GM21723 (cell line): ENCODE data around the gene AAK1.
"Not testable (repeated sequence)": the region's sequence is repeated elsewhere in the genome, so short reads cannot be mapped to it uniquely, and the experiment has no call there.

Experiments
- ATAC-seq: cut with Tn5 transposase; IDR thresholded peaks from one replicate; pipeline ENCODE4 v1.9.1; 2021; ENCODE audit warnings: mild to moderate bottlenecking, moderate library complexity; ENCODE audit not compliant: unreplicated experiment

Gene AAK1

DNA sequence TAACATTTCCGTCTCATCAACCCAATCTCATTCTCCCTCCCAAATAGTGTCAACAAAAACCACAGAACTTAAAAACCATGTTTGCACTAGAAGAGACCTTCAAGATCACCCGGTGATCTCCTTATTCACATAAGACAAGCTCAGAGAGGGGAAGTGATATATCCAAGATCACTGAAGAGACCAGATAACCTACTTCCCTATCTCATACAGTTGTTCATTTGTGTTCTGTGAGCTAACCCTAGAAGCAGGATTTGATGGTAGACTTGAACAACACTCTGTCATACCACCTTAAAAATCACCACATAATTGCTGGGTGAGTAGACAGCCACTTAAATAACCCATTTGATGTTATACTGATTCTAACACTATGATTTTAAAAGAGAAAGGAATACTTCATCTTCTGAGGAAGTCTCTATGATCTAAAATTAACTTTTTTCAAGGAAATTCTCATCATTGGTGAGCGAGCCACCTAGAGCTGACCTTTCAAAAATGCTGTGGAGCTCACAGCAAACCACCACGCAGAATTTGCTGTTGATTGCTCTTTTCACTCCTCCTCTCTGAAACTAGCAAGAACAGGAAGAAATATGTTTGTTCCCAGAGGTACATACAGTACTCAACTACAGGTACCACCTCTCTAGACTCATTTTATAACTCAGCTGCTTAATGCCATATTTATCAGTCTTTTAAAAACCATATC, 15.1 kb downstream of the AAK1 start:
- ATAC-seq: no peak

- ATAC-seq: no peak
Observed at GRCh38 chr2:69625078-69625795, 18.3 kb downstream of the AAK1 start.

DNA sequence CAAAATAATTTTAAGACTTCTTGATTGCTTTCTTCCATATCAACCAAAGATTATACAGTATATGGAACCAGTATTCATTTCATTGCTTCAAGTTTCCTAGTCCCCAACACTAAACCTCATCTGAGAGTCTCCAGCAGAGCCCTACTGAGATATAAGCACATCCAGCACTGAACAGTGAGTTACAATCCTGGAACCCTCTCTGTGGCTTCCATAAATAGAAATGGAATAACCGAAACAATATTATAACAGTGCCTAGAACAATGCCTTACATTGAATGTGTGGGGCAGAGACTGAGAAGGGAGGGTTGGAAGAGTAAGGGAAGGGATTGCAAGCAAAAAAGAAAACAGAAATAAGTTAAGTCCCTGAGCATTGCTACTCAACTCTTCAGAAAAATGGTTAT, 18.9 kb downstream of the AAK1 start:
- no peak for ATAC-seq

DNA sequence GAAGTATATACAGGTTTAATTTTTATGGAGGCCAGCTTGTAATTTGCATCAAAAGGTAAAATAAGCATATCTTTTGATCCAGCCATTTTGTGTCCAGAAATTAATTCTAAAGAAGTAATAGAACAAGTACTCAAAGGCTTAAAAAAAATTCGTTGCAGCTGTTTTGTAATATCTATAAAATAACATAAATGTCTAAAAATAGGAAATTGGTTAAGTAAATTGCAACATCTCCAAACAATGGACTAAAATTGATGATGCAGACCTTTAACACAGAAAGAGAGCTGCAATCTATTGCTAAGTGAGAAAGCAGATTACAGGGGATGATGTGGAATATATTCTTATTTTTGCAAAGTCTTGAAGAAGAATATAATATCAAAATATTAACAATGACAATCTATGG, 19.4 kb downstream of the AAK1 start:
- ATAC-seq: no peak

DNA sequence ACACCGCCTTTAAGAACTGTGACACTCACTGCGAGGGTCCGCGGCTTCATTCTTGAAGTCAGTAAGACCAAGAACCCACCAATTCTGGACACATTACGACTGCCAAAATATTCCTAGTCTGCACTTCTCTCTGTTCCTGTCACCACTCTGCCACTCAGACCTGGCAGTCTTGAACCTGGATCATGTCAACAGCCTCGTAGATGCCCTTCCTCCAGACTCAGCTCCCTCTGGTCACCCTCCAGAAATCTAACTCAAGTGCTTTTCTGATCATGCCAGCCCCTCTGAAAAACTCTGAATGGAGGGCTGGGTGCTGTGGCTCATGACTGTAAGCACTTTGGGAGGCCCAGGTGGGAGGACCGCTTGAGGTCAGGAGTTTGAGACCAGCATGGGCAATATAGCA, 20.3 kb downstream of the AAK1 start:
- no peak for ATAC-seq

DNA sequence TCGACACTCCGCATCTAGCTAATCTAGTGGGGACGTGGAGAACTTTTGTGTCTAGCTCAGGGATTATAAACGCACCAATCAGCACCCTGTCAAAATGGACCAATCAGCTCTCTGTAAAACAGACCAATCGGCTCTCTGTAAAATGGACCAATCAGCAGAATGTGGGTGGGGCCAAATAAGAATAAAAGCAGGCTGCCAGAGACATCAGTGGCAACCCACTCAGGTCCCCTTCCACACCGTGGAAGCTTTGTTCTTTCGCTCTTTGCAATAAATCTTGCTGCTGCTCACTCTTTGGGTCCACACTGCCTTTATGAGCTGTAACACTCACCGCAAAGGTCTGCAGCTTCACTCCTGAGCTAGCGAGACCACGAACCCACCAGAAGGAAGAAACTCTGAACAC, 20.7 kb downstream of the AAK1 start:
- not testable (repeated sequence) for ATAC-seq

GRCh38 chr2:69622017-69622540, 21.5 kb downstream of the AAK1 start:
- not testable (repeated sequence) for ATAC-seq

DNA sequence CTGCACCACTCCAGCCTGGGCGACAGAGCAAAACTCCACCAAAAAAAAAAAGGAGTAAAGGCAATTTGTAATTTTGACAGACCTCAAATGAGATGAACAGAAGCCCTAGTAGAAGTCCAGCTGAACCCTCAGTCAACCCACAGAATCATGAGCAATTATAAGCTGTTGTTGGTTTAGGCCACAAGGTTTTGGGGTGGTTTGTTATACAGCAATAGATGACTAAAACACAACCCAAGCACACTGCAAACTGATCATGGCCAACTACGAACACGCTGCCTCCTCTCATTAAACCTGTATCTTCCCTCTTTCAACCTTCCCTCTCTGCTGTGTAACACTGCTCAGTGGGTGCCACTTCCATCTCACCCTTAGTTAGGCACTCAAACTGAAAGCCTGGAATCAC, 22.1 kb downstream of the AAK1 start:
- no peak for ATAC-seq

DNA sequence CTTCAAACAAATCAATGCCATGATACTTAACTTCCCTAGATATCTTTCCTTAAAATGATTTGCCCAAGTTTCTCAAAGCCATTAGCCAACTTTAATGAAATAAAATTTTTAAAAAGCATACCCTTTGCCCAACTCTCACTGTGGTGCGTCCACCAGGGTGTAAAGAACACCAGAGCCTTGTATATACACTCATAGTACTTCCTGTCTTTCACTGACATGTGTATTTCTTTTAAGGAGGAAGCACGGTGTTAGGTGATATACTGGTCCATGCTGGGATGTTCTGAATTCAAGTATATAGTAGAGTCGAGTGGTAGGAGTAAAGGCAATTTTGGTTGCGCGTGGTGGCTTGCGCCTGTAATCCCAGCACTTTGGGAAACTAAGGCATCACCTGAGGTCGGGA, 22.7 kb downstream of the AAK1 start:
- ATAC-seq: no peak

- no peak for ATAC-seq
Observed at GRCh38 chr2:69619725-69620124, 23.8 kb downstream of the AAK1 start.

DNA sequence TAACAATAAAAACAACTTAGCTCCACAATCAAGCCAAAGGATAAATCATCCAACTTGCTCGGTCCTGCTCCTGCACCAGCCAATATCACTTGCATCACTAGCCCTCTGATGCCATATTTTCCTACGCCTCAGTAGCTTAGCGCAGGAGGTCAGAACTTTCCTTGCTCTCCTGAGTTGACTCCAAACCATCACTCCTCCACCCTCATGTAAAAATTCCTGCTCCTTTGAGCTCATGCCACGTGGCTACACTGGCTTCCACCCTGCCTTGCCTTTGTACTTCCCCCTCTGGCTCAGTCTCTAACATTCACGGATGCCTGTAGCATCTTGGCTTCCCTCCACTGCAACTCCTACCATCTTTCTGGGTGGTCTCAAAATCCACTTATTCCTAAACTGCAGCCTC, 25.2 kb downstream of the AAK1 start:
- ATAC-seq: no peak

DNA sequence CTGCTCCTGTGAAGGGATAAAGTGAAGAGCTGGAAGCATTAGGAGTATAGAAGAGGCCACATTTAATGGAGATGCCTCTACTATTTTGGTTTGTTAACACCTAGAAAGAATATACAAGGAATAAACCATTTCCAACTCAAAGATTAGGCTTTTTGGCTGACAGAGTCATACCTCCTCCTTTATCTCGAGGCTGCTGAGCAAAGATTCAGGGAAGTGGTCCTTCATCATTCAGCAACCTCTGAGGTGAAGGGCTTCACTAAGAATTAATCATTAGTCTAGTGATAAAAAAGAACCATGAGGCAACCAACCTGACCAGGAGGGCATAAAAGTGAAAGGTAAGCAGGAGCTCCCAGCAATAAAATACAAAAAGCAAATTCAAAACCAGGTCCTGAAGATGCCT, 25.8 kb downstream of the AAK1 start:
- ATAC-seq: no peak

GRCh38 chr2:69616755-69617154, 26.8 kb downstream of the AAK1 start:
- ATAC-seq: no peak

GRCh38 chr2:69615969-69616368, 27.6 kb downstream of the AAK1 start:
- ATAC-seq: no peak

DNA sequence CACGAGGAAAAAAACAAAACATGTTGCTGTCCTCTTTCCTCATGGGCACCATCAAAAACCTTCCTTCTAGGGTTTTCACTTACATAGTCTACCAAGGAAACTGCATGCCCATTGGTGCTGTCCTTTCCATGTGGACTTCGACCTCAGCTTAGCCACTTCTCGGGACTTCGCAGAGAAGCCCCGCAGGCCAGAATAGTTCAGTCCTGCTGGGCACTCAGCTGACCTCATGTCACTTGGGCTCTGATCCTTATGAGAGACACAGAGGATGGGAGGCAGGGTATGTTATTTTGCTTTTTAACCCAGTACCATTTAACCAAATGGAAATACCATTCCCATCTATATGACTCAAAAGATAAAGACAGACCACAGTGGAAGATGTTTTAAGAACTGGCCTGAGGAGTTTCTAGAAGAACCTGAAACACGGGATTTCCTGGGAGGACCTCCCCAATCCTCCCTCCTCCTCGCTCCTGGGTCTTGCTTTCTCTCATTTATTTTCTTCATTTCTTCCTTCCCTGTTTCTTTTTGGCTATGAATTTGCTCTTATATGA, 28.4 kb downstream of the AAK1 start:
- no peak for ATAC-seq

GRCh38 chr2:69612707-69613106, 30.8 kb downstream of the AAK1 start:
- no peak for ATAC-seq

DNA sequence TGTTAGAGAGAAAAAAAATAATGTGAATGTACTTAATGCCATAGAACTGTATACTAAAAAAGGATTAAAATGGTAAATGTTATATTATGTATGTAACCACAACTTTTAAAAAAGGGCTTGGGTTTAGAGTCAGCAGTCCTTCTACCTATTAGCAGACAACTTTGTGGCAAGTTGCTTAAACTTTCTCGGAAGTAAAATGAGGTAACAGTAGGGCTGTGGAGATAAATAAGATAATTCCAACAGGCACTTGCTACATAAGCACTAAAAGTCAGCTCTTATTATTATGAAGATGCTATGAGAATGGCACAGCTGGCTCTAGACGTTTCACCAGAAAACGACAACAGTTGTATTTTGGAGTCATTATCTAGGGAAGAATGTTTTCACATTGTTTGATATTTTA, 31.3 kb downstream of the AAK1 start:
- ATAC-seq: no peak

DNA sequence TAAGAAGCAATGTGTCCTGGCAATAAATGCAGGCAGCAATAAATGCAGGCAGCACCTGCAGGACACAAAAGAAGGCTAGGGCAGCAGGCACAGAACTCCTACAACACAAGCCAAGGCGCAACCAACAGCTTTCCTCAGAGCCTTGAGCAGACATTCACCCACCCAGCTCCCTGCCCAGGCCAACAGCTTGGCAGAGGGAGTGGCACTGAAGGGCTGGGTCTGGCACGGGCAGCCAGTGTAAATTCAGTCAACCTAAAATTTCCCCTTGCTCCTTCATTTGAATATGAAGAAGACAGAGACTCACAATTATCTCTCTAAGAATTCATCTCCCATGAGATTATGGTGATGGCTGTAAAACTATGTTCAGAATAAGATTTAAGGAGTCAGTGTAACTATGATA, 35.4 kb downstream of the AAK1 start:
- ATAC-seq: no peak

DNA sequence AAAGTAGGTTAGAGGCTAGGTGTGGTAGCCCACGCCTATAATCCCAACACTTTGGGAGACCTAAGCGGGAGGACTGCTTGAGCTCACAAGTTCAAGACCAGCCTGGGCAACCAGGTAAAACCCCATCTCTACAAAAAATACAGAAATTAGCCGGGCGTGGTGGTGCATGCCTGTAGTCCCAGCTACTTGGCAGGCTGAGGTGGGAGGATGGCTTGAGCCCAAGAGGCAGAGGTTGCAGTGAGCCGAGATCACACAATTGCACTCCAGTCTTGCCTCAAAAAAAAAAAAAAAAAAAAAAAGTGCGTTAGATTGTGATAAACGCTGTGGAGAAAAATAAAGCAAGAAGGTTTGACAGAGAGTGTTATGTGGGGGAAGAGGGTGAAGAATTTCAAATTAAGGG, 36.8 kb downstream of the AAK1 start:
- not testable (repeated sequence) for ATAC-seq

DNA sequence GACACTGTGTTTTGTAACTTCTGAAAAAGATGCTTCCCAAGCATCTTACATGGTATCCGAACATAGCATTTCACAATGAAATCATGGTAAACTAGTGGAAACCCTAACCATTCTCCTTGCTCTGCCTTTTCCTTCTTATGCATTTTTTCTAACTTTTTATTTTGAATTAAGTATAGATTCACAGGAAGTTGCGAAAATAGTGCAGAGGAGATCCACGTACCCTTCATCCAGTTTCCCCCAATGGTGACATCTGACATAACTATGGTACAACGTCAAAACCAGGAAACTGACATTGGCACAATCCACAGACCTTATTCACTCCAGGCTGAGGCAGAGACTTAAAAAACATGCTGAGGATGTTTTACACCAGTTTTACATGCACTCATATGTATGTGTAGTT, 38.3 kb downstream of the AAK1 start:
- no peak for ATAC-seq

- no peak for ATAC-seq
Observed at GRCh38 chr2:69604836-69605235, 38.7 kb downstream of the AAK1 start.

DNA sequence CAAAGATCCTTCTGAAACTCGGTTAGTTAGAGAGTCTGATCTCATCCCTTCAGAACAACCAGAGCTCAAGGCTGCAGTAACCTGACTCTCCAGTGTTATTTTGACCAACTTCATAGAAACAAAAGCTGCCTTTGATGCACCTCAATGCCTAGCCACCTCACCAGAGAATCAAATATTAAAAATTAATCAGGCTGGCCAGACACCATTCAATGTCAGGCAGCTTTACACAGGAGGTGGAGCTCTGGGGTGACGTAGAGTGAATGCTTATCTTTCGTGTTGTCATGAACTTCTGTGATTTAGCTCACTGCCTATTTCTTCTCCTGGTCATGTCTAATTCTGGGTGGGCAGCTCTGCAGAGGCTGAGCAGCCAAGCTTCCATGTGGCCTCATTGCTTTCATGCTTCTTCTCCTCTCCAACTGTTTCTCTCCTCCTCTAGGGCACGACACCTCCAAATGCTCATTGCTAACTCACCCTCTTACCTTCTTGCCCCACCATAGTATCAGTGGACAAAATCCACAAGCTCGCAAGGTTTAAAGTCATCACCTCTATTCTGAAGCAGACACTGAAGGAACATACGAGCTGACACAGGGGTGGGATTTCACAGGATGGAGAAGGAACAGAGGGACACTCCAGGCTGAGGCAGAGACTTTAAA, 39.4 kb downstream of the AAK1 start:
- no peak for ATAC-seq
